G401.6 (cell line): Measurements from ENCODE around the gene PPFIBP2.

Source experiments
- FAIRE-seq: peaks from 2 replicates; lab custom pipeline; 2012; peaks lifted over from hg19 to GRCh38; lab: Jason Lieb, UNC

Gene PPFIBP2

DNA sequence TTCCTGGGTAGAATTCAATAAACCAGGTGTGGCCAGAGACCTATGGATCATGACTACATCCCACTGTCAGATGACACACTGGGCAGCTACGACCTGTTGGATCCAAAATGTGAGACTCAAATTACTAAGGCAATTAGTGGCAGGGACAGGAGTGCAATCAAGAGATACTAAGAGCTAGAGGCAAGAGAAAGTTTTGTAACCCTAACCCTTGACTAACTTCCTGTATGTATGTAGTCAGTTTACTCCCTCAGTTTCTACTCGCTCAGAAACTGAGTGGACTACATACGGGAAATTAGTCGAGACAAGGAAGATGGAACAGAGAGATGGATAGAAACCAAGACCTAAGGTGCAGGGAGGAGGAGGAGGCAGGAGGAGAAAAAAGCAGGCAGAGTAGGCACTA is 156.8 kb downstream of the PPFIBP2 start:
- no peak for FAIRE-seq

GRCh38 chr11:7671347-7672215 is 157.8 kb downstream of the PPFIBP2 start:
- FAIRE-seq: no peak

- no peak for FAIRE-seq
Observed at GRCh38 chr11:7672276-7672959, 158.6 kb downstream of the PPFIBP2 start.

GRCh38 chr11:7672960-7673723 is 159.3 kb downstream of the PPFIBP2 start, which contains the start of gene CYB5R2:
Gene CYB5R2, minus strand, starts transcription at chr11:7673500. Its CDS starts 675 bp downstream, at chr11:7672825.
- no peak for FAIRE-seq

- FAIRE-seq: no peak
Observed at GRCh38 chr11:7673724-7674434, 160.1 kb downstream of the PPFIBP2 start.

- FAIRE-seq: no peak
Observed at GRCh38 chr11:7675631-7676030, 161.8 kb downstream of the PPFIBP2 start.

GRCh38 chr11:7677071-7677470 is 163.3 kb downstream of the PPFIBP2 start:
- peak; percentile 95 for FAIRE-seq

DNA sequence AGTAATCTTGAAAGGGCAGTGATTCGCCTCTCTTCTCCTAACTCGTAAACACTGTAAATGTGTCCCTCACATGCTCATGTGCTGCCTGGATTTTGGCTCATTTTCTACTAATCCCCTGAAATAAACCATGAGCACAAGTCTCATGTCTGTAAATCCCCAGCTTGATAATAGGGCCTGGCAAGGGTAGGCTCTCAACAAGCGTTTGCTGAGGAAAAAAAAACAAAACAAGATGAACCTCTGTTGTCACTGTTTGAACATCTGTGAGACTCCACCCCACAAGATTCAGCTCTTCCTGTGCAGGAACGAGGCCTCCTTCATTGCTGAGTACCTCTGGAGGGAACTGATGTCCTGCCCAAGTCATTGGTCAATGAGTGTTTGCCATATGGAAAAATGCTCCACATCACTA is 164.0 kb downstream of the PPFIBP2 start:
- FAIRE-seq: no peak

- FAIRE-seq: no peak
Observed at GRCh38 chr11:7683571-7683970, 169.8 kb downstream of the PPFIBP2 start.

DNA sequence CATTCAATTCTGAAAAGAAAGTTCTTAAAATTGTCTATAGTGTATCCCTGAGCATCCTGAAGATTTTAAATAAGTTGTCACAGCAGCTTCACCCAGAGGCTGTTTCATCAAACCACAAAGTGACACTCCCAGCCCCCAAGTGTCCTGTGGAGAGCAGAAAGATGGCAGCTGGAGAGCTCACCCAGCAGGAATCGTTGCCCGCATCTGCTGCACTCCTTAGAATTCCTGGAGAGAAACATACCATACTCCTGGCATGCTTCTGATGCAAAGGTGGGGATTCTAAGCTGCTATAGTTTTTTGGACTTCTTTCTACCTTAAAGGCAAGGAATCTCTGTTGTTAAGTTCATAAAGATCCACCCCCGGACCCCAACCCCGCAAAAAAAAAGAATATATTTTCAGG is 173.0 kb downstream of the PPFIBP2 start:
- FAIRE-seq: no peak

DNA sequence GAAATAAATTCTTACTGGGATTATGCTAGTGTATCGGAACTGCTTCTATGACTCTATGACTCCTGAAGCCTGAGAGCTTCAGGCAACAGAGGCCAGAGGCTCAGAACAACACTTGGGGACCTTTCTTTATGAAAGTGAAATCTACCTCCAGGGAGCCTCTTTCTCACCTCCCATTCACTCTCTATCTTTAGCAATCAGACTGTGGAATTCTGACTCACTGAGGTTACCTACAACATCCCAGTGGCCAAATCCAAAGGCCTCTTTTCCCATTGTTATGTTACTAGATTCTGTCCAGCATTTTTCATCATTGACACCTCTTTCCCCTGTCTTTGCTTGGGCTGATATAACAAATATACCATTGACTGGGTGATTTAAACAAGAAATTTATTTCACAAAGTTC is 173.6 kb downstream of the PPFIBP2 start:
- FAIRE-seq: no peak

DNA sequence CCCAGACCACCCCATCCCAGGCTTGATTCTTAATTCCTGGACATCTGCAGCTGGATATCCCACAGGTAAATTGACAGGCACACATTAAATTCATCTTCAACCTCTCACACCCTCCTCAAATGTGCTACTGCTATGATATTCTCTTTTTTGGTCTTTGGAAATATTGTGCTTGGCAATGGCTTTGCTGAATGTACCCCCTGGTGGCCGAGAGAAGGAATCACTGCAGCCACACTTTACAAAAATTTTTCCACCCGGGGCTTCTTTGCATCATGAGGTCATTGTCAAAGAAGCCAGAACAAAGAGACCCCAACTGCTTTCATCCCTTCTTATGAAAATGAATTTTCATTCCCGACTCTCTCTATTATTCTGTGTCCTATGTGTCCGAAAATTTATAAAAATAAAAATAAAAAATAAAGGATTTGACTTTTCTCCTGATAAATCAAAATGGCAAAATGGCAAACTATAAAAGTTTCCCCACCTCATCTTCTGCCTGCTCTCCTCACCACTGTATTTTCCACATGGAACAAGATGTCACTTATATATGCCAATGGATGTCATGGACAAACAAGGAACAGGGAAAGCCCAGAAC is 174.5 kb downstream of the PPFIBP2 start:
- peak; percentile 86 for FAIRE-seq

- no peak for FAIRE-seq
Observed at GRCh38 chr11:7689239-7689638, 175.4 kb downstream of the PPFIBP2 start.

DNA sequence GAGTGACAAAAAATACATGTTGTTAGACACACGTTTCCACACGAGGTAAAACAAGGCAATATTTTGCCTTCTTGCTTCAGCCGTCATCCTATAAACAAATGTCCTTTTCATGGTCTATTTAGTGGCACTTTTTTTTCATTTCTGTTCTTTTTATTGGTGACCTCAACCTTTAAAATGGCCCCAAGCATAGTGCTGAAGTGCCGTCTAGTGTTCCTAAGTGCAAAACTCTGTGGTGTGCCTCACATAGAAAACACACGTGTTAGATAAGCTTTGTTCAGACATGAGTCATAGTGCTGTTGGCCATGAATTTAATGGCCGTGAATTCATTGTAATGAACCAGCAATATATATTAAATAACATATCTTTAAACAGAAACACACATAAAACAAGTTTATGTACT is 176.8 kb downstream of the PPFIBP2 start:
- FAIRE-seq: peak; percentile 13

GRCh38 chr11:7691759-7692350 is 178.1 kb downstream of the PPFIBP2 start:
- FAIRE-seq: peak; percentile 40

DNA sequence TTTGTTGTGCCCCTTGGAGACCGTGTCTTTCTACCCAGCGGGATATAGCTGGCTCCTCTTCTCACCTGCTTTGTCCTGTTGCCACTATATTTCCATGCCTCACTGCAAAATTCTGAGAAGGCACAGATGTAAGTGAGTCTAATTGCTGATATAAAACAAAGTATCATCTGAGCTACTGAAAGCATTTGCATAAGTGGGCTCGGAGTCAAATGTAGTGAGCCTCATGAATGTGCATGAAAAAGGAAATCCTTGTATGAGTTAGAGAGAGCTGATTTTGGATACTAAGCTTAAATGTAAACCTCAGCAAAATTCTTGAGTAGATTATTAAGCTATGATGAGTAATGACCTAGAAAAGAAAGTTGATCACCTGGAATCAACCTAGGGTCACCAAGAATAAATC is 178.6 kb downstream of the PPFIBP2 start:
- no peak for FAIRE-seq

DNA sequence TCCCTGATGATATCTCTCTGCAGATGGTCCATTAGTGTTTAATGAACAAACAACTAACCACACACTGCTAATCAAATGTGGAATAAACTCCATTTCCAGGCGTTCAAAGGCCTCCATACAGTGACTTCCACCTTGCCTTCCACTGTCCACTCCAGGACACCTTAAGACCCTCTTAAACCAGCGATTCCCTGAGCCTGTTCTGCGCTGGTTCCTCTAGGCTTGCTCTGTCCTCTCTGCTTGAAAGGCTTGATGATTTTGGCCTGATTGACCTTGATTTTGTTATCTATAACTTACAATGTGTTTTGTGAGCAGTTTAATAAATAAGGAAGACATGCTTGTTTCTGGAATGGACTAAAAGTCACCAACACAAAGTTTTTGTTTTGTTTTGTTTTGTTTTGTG is 180.4 kb downstream of the PPFIBP2 start:
- no peak for FAIRE-seq

DNA sequence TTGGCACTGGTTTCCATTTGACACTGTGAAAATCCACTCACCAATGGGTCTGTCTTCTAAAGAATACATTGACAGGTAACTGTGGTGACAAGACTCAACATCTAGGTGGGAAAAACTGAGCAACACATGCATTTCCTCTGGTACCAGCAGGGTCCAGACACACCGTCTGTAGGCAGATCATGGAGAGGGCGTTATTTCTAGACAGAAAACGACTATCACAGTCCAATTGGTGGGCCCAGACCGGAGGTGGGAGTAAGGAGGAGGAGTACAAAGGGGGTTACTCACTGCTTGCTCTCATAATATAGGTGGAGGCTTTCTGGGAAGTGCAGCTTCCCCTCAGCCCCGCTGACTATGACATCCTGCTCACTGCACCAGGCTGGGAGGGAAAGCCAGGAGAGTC is 182.6 kb downstream of the PPFIBP2 start:
- no peak for FAIRE-seq
